Stimulated activated memory B cell treated with anti-CD40 and anti-IgM and Interleukin-4, amounts not matched to agents 10 μg/mL and 1 μg/mL and 100 μg/mL, for 72 hours (primary cell): ENCODE measurements around the gene FBXO36.
"Not testable (repeated sequence)": the region's sequence is repeated elsewhere in the genome, so short reads cannot be mapped to it uniquely, and the experiment has no call there.

Experiments used
- ATAC-seq: fragments of 150-1000 bp; cut with Tn5 transposase; 2 replicates; pipeline ENCODE4 v1.10.0; 2021
- H3K27ac Mint-ChIP-seq: one replicate; pipeline ENCODE4 v1.8.0; 2022; ENCODE audit warnings: mild to moderate bottlenecking, mixed read lengths
- H3K27me3 Mint-ChIP-seq: one replicate; pipeline ENCODE4 v1.8.0; 2022; ENCODE audit warnings: mixed read lengths
- H3K36me3 Mint-ChIP-seq: one replicate; pipeline ENCODE4 v1.8.0; 2022; ENCODE audit warnings: mixed read lengths
- H3K4me1 Mint-ChIP-seq: one replicate; pipeline ENCODE4 v1.8.0; 2022; ENCODE audit warnings: mixed read lengths
- H3K4me3 Mint-ChIP-seq: one replicate; pipeline ENCODE4 v1.8.0; 2022; ENCODE audit warnings: mild to moderate bottlenecking, moderate library complexity, mixed read lengths
- H3K9me3 Mint-ChIP-seq: one replicate; pipeline ENCODE4 v1.8.0; 2022; ENCODE audit warnings: mixed read lengths

The FBXO36 gene

GRCh38 chr2:229900514-229900913, 21.8 kb upstream of the FBXO36 start:
- H3K9me3 Mint-ChIP-seq, H3K27ac Mint-ChIP-seq, ATAC-seq, H3K4me3 Mint-ChIP-seq, H3K27me3 Mint-ChIP-seq: not testable (repeated sequence)
- peaks cover 50% of the 10 kb centered on the region for H3K4me1 Mint-ChIP-seq
- peaks cover 30% of the 10 kb centered on the region for H3K36me3 Mint-ChIP-seq

GRCh38 chr2:229901819-229902218, 20.5 kb upstream of the FBXO36 start:
- no peaks in the 10 kb centered on the region for H3K9me3 Mint-ChIP-seq
- no peaks in the 10 kb centered on the region for H3K27me3 Mint-ChIP-seq
- no peak overlapping the region for H3K27ac Mint-ChIP-seq
- H3K36me3 Mint-ChIP-seq: peaks cover 30% of the 10 kb centered on the region
- no peak for ATAC-seq
- H3K4me1 Mint-ChIP-seq: peaks cover 45% of the 10 kb centered on the region
- H3K4me3 Mint-ChIP-seq: no peak overlapping the region

- Mint-ChIP-seq H3K27me3 (no peaks in the 10 kb centered on the region), H3K27ac (no peak overlapping the region), H3K4me1 (peaks cover 36% of the 10 kb centered on the region), H3K4me3 (no peak overlapping the region), H3K36me3 (peaks cover 28% of the 10 kb centered on the region), H3K9me3 (no peaks in the 10 kb centered on the region)
- no peak for ATAC-seq
These were observed 19.3 kb upstream of the FBXO36 start for GRCh38 chr2:229903037-229903436.

GRCh38 chr2:229905601-229906000, 16.7 kb upstream of the FBXO36 start:
- H3K9me3 Mint-ChIP-seq: no peaks in the 10 kb centered on the region
- no peak overlapping the region for H3K4me3 Mint-ChIP-seq
- H3K27ac Mint-ChIP-seq: no peak overlapping the region
- H3K4me1 Mint-ChIP-seq: peaks cover 27% of the 10 kb centered on the region
- no peak for ATAC-seq
- no peaks in the 10 kb centered on the region for H3K27me3 Mint-ChIP-seq
- peaks cover 16% of the 10 kb centered on the region for H3K36me3 Mint-ChIP-seq

- H3K27ac Mint-ChIP-seq: no peak overlapping the region
- no peak for ATAC-seq
These were observed 13.2 kb upstream of the FBXO36 start for GRCh38 chr2:229909090-229909489.

GRCh38 chr2:229910147-229910831, 12.0 kb upstream of the FBXO36 start:
- Mint-ChIP-seq H3K27ac (peak overlapping the region; percentile 49), H3K36me3 (peaks cover 7% of the 10 kb centered on the region), H3K4me1 (peaks cover 53% of the 10 kb centered on the region), H3K4me3 (no peak overlapping the region), H3K27me3 (no peaks in the 10 kb centered on the region), H3K9me3 (no peaks in the 10 kb centered on the region)
- ATAC-seq: no peak

More at GRCh38 chr2:229909090-229909489, 13.2 kb upstream of the FBXO36 start:
- H3K4me1 Mint-ChIP-seq: peaks cover 44% of the 10 kb centered on the region
- H3K4me3 Mint-ChIP-seq: no peak overlapping the region
- H3K27me3 Mint-ChIP-seq: no peaks in the 10 kb centered on the region
- no peaks in the 10 kb centered on the region for H3K9me3 Mint-ChIP-seq
- peaks cover 7% of the 10 kb centered on the region for H3K36me3 Mint-ChIP-seq

DNA sequence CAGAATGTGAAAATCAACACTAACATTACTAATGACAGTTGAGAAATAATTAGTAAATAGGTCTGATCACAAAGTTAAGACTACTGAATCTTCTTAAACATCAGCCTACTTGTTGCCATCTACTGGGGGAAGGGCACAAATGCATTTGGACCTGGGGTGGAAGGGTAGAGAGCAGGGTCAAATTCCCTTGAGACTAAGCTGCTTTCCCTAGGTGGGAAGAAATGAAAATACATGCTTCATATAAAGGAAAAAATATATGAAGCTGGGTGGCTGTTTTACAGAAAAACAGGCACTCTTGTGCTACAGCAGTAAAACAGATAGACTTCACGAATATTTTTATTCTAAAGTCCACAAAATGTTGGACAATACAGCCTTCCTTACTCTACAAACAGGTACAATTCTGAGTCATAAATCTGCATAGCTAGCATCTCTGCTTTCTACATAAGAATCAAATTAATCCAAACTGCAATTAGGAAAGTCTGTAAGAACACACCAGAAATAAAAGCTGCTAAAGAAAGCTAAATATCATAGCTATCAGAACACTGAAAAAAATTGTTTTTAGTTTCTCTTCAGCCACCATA, 11.4 kb upstream of the FBXO36 start:
- ATAC-seq: peak; percentile 57
- Mint-ChIP-seq H3K27me3 (no peaks in the 10 kb centered on the region), H3K36me3 (peaks cover 7% of the 10 kb centered on the region), H3K9me3 (no peaks in the 10 kb centered on the region), H3K4me3 (no peak overlapping the region), H3K27ac (peak overlapping the region; percentile 49), H3K4me1 (peaks cover 49% of the 10 kb centered on the region)

DNA sequence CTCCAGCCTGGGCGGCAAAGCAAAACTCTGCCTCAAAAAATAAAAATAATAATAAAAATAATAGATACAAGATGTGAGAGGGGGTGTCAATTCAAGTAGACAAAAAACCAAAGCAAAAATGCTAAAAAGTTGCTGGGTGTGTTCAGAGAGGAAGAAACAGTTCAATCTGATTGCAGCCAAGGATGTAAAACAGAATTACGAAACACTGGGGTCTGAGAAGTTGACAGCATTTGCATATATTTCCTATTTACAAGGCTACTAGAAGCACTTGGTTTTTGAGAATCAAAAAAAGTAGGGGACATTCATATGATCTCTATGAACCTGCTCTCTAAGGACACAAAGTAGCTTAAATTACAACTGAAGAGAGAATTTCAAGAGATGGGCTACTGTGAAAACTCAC, 8.1 kb upstream of the FBXO36 start:
- peaks cover 51% of the 10 kb centered on the region for H3K4me1 Mint-ChIP-seq
- H3K9me3 Mint-ChIP-seq: no peaks in the 10 kb centered on the region
- ATAC-seq: no peak
- H3K27me3 Mint-ChIP-seq: no peaks in the 10 kb centered on the region
- no peak overlapping the region for H3K4me3 Mint-ChIP-seq
- no peak overlapping the region for H3K27ac Mint-ChIP-seq
- peaks cover 18% of the 10 kb centered on the region for H3K36me3 Mint-ChIP-seq

DNA sequence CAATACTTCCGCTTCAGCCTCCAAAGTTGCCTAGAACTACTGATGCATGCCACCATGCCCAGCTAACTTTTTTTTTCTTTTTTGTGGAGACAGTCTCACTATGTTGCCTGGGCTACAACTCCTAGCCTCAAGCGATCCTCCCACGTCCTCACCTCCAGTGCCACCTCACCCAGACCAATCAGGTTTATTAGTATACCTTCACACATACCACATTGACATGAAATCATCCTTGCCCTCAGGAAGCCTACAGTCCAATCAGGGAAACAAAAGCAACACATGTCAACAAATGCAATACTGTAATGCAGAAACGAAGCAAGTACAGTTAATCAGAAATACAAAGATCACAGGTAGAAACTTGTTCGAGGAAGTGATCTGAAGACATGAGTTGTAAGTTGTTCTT, 4.5 kb upstream of the FBXO36 start:
- peaks cover 18% of the 10 kb centered on the region for H3K36me3 Mint-ChIP-seq

GRCh38 chr2:229920011-229920641, 2.2 kb upstream of the FBXO36 start:
- Mint-ChIP-seq H3K4me1 (peaks cover 27% of the 10 kb centered on the region), H3K36me3 (peaks cover 18% of the 10 kb centered on the region), H3K27me3 (no peaks in the 10 kb centered on the region), H3K4me3 (peak overlapping the region; percentile 98), H3K27ac (peak overlapping the region; percentile 93), H3K9me3 (no peaks in the 10 kb centered on the region)
- no peak for ATAC-seq

More for the DNA sequence above, 4.5 kb upstream of the FBXO36 start:
- ATAC-seq: no peak
- no peaks in the 10 kb centered on the region for H3K9me3 Mint-ChIP-seq
- H3K27me3 Mint-ChIP-seq: no peaks in the 10 kb centered on the region
- no peak overlapping the region for H3K4me3 Mint-ChIP-seq
- peaks cover 47% of the 10 kb centered on the region for H3K4me1 Mint-ChIP-seq
- H3K27ac Mint-ChIP-seq: no peak overlapping the region

- Mint-ChIP-seq H3K4me3 (peak overlapping the region; percentile 98), H3K4me1 (peaks cover 27% of the 10 kb centered on the region), H3K27ac (peak overlapping the region; percentile 93), H3K27me3 (no peaks in the 10 kb centered on the region), H3K9me3 (no peaks in the 10 kb centered on the region), H3K36me3 (peaks cover 18% of the 10 kb centered on the region)
- ATAC-seq: peak; percentile 49
These were observed 1.0 kb upstream of the FBXO36 start for GRCh38 chr2:229921101-229921891.

DNA sequence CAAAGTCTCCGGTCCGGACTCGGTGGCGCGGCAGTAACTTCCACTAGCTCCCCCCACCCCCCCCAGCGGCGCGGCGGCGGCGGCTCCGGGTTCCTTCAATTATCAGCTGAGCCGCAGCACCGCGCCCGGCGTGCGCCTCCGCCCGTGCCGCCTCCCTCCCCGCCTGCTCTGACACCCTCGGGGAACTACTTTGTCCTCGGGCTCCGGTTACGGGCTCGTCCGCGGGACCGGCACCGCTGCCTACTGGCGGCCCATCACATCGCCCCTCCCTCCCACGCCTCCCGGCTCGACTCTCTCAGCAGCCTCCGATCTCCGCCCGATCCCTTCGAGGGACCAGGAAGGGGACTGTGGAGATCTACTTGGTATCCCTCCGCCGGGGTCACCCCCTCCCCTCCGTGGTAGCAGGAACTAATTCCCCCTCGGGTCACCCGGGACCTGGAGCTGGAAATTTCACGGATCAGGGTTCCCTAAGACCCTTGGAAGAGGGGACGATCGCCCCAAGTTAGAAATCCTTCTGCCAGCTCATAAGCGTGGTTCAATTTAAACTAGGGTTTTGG, 333 bp upstream of the FBXO36 start, which contains the start of gene TRIP12:
Gene TRIP12, minus strand, starts transcription at position 118 of the 557 bp plus-strand sequence. CDS start 41,930 bp downstream, outside the sequence.
- no peaks in the 10 kb centered on the region for H3K27me3 Mint-ChIP-seq
- H3K36me3 Mint-ChIP-seq: peaks cover 11% of the 10 kb centered on the region
- H3K4me1 Mint-ChIP-seq: peaks cover 27% of the 10 kb centered on the region
- H3K9me3 Mint-ChIP-seq: no peaks in the 10 kb centered on the region
- peak; percentile 89 for ATAC-seq
- peak within 1 kb of the TSS; percentile 93 for H3K27ac Mint-ChIP-seq
- H3K4me3 Mint-ChIP-seq: peak within 1 kb of the TSS; percentile 98

DNA sequence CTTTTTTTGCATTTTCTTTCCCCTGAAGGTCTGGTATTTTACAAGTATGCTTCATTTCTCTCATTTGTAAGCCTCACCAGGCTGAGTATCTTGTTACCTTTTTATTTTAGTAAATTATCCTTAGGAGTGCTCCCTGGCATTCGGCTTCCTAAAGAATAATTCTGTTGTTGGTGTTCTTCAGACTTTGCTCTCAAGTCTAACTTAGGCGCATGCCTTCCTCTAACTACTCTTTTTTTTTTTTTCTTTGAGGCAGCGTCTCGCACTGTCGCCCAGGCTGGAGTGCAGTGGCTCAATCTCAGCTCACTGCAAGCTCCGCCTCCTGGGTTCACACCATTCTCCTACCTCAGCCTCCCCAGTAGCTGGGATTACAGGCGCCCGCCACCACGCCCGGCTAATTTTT, 2.2 kb downstream of the FBXO36 start:
- H3K9me3 Mint-ChIP-seq, H3K27ac Mint-ChIP-seq, H3K27me3 Mint-ChIP-seq, H3K4me3 Mint-ChIP-seq, ATAC-seq, H3K36me3 Mint-ChIP-seq: not testable (repeated sequence)
- H3K4me1 Mint-ChIP-seq: peaks cover 17% of the 10 kb centered on the region

DNA sequence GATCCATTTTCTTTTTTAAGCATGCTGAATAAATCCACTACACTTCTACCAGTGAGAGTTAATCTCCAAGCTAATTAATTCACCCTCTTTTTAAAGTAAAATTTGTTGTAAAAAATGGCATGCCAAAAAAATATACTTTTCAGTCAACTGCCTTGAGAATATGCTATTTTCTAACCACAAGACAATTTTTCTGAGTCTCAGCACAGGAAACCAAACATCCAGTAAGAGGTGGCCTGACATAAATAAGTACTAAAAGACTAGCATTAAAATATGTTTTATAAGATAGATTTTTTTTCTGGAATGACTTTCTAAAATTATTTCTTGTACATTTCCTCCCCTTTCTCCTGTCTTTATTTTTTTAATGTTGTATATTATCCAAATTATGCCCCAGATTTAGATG, 2.9 kb downstream of the FBXO36 start:
- H3K27ac Mint-ChIP-seq: no peak overlapping the region
- no peak overlapping the region for H3K4me3 Mint-ChIP-seq
- no peaks in the 10 kb centered on the region for H3K9me3 Mint-ChIP-seq
- H3K4me1 Mint-ChIP-seq: peaks cover 10% of the 10 kb centered on the region
- ATAC-seq: no peak
- H3K27me3 Mint-ChIP-seq: no peaks in the 10 kb centered on the region
- no peaks in the 10 kb centered on the region for H3K36me3 Mint-ChIP-seq

GRCh38 chr2:229927817-229928321, 5.6 kb downstream of the FBXO36 start:
- Mint-ChIP-seq H3K27me3 (no peaks in the 10 kb centered on the region), H3K4me3 (no peak overlapping the region), H3K36me3 (peaks cover 1% of the 10 kb centered on the region), H3K27ac (no peak overlapping the region), H3K9me3 (no peaks in the 10 kb centered on the region), H3K4me1 (no peaks in the 10 kb centered on the region)
- no peak for ATAC-seq
